ENCODE data around the gene MCHR1.

MCHR1 gene

GRCh38 chr22:40728731-40729189 lies 49.5 kb downstream of the MCHR1 start:
- DNase-seq = no peak

GRCh38 chr22:40729284-40729683 lies 50.0 kb downstream of the MCHR1 start:
- DNase-seq = no peak

All from inflammatory macrophage treated with lipopolysaccharide for 4 hours (primary cell).